GM18511 (cell line): Measurements from ENCODE around the gene CSE1L.
"Not testable (repeated sequence)": the region's sequence is repeated elsewhere in the genome, so short reads cannot be mapped to it uniquely, and the experiment has no call there.

Experiments
- ATAC-seq: cut with Tn5 transposase; IDR thresholded peaks from one replicate; pipeline ENCODE4 v1.9.1; 2021; ENCODE audit warnings: mild to moderate bottlenecking, moderate library complexity; ENCODE audit not compliant: unreplicated experiment

CSE1L gene

GRCh38 chr20:49054056-49054643, 8.0 kb downstream of the CSE1L start:
- peak; percentile 60 for ATAC-seq

GRCh38 chr20:49063279-49063678, 17.2 kb downstream of the CSE1L start:
- ATAC-seq: no peak

GRCh38 chr20:49074521-49074920, 28.4 kb downstream of the CSE1L start:
- ATAC-seq: no peak

- no peak for ATAC-seq
Measured at GRCh38 chr20:49078310-49078709, 32.2 kb downstream of the CSE1L start.

- not testable (repeated sequence) for ATAC-seq
Measured at GRCh38 chr20:49082295-49082694, 36.2 kb downstream of the CSE1L start.

- ATAC-seq: no peak
Measured at GRCh38 chr20:49091104-49091503, 45.0 kb downstream of the CSE1L start.

GRCh38 chr20:49091762-49092161, 45.6 kb downstream of the CSE1L start:
- no peak for ATAC-seq

- no peak for ATAC-seq
Measured at GRCh38 chr20:49096203-49096730, 50.2 kb downstream of the CSE1L start.

GRCh38 chr20:49097159-49097558, 51.0 kb downstream of the CSE1L start:
- no peak for ATAC-seq

GRCh38 chr20:49098136-49098535, 52.0 kb downstream of the CSE1L start:
- ATAC-seq: no peak

GRCh38 chr20:49099011-49099410, 52.9 kb downstream of the CSE1L start:
- ATAC-seq: no peak

- not testable (repeated sequence) for ATAC-seq
Measured at GRCh38 chr20:49100292-49100691, 54.2 kb downstream of the CSE1L start.

GRCh38 chr20:49100972-49101371, 54.9 kb downstream of the CSE1L start:
- ATAC-seq: no peak

GRCh38 chr20:49103019-49103418, 56.9 kb downstream of the CSE1L start:
- no peak for ATAC-seq

- ATAC-seq: no peak
Measured at GRCh38 chr20:49103647-49104364, 57.7 kb downstream of the CSE1L start.

- no peak for ATAC-seq
Measured at GRCh38 chr20:49104365-49104648, 58.2 kb downstream of the CSE1L start.

GRCh38 chr20:49104979-49105547, 59.0 kb downstream of the CSE1L start:
- ATAC-seq: not testable (repeated sequence)

- no peak for ATAC-seq
Measured at GRCh38 chr20:49106328-49106727, 60.2 kb downstream of the CSE1L start.

- ATAC-seq: no peak
Measured at GRCh38 chr20:49110767-49111694, 64.9 kb downstream of the CSE1L start.

GRCh38 chr20:49112596-49113274, 66.6 kb downstream of the CSE1L start:
- no peak for ATAC-seq

- no peak for ATAC-seq
Measured at GRCh38 chr20:49115564-49115963, 69.5 kb downstream of the CSE1L start.
